Astrocyte of the spinal cord (primary cell): ENCODE data around the gene SOX15.

Source experiments
- DNase-seq: peaks from one replicate; pipeline ENCODE4 v3.0.0; 2011; ENCODE audit warnings: low read depth, low spot score
- H3K4me3 ChIP-seq: 2 replicates; pipeline ENCODE4 v1.5.1; 2011; ENCODE audit warnings: low read depth, mild to moderate bottlenecking, low read length, moderate library complexity
- in situ Hi-C: cut with HindIII; loops from 2 replicates; pipeline ENCODE4 v1.10.0; 2017; ENCODE audit warnings: low sequenced_read_pairs
- TF ChIP-seq, protein P1 (sequence below): IDR thresholded peaks from 2 replicates; pipeline ENCODE4 v1.5.1; 2012; ENCODE audit warnings: low read depth, mild to moderate bottlenecking, low read length, inconsistent platforms

SOX15 gene

DNA sequence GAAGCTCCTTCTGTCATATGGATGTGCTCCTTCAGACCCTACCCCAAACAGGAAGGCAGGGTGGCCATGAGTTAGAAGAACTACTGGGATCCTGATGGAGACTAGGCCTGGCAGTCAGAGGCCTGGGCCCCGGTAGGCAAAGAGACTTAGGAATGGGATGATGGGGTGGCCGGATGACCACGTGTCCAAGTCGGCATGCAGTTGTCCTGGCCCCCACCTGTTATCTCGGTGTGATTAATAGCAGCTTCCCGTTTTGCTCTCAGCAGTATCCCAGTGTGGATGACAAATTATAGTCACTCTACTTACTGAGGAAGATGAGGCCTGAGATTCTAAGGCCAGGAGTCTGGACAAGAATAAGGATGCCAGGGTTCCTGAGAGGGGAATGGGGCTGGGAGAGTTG, 39.5 kb downstream of the SOX15 start:
- H3K4me3 ChIP-seq = no peak overlapping the region
- in situ Hi-C loops = no loop called here
- TF ChIP-seq, protein P1, sequence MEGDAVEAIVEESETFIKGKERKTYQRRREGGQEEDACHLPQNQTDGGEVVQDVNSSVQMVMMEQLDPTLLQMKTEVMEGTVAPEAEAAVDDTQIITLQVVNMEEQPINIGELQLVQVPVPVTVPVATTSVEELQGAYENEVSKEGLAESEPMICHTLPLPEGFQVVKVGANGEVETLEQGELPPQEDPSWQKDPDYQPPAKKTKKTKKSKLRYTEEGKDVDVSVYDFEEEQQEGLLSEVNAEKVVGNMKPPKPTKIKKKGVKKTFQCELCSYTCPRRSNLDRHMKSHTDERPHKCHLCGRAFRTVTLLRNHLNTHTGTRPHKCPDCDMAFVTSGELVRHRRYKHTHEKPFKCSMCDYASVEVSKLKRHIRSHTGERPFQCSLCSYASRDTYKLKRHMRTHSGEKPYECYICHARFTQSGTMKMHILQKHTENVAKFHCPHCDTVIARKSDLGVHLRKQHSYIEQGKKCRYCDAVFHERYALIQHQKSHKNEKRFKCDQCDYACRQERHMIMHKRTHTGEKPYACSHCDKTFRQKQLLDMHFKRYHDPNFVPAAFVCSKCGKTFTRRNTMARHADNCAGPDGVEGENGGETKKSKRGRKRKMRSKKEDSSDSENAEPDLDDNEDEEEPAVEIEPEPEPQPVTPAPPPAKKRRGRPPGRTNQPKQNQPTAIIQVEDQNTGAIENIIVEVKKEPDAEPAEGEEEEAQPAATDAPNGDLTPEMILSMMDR = no peak
- no peak for DNase-seq

DNA sequence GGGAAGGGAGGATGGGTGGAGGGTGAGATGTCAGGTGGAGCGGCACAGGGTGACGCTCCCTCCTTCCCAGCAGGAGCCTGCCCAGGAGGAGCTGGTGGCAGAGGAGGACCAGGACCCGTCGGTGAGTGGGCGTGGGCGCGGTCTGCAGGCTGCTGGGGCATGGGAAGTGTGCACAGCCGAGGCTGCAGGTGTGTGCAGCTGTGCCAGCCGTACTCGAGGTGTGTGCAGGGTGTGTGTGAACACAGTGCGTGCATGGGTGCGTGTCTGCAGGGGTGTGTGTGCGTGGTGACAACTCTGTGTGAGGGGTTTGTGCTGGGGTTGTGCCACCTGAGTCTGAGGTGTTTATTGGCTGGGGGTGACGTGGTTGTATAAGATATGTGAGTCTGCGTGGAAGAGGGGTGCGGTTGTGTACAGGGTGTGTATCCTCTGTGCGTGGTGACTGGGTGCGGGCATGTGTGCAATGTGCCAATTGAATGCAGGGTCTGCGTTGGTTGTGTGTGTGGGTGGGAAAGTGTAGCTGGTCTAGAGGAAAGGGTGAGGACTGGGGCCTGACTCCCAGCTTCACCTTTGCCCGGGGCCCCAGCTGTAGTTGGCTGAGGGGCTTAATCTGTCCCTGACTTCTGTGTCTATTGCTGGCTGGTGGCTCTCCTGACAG, 40.4 kb downstream of the SOX15 start:
- TF ChIP-seq, protein P1 = no peak
- in situ Hi-C loops = no loop called here
- H3K4me3 ChIP-seq = peak overlapping the region; percentile 57
- no peak for DNase-seq

DNA sequence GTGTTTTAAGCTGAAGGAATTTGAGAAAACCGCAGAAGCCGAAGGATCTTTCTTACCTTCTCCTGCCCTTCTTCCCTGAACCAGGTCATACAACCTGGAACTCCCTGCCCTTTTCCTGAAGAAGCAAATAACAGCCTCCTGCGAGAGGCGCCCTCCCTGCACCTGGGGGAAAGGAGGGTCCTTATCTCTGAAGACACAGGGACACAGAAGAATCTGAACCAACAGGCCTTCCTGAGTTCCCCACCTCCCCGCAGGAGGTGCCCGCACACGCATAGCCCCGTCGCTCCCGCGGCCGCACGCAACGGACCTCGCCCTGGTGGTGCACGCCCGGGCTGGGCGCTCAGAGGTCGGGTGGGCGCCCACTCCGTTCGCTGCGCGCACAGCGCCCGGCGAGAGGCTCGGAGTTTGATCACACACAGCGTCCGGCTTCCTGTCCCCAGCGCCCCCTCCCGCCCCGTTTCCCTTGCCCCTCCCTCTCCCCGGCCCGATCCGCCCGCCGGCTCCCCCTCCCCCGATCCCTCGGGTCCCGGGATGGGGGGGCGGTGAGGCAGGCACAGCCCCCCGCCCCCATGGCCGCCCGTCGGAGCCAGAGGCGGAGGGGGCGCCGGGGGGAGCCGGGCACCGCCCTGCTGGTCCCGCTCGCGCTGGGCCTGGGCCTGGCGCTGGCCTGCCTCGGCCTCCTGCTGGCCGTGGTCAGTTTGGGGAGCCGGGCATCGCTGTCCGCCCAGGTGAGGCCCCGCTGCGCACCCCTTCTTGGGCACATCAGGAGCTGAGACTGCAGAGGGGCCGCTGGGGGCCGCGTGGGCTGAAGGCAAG, 41.1 kb downstream of the SOX15 start, which contains the start of gene TNFSF12:
Gene TNFSF12 (plus strand): TSS at position 474 of the 816 bp plus-strand sequence. CDS start 96 bp downstream, at position 570.
- in situ Hi-C loops = no loop called here
- DNase-seq = no peak
- TF ChIP-seq, protein P1 = peak; percentile 18
- peak within 1 kb of the TSS; percentile 57 for H3K4me3 ChIP-seq

- no peak for DNase-seq
- H3K4me3 ChIP-seq = no peak overlapping the region
- in situ Hi-C loops = no loop called here
- TF ChIP-seq, protein P1 = no peak
These were observed 45.0 kb downstream of the SOX15 start for GRCh38 chr17:7544911-7545310.

- TF ChIP-seq, protein P1 = no peak
- DNase-seq = no peak
- H3K4me3 ChIP-seq = no peak overlapping the region
- in situ Hi-C loops = no loop called here
These were observed 48.7 kb downstream of the SOX15 start for GRCh38 chr17:7541074-7541621.

GRCh38 chr17:7538891-7539545, 50.9 kb downstream of the SOX15 start:
- peak; percentile 38 for DNase-seq
- TF ChIP-seq, protein P1 = no peak
- in situ Hi-C loops = no loop called here
- H3K4me3 ChIP-seq = no peak overlapping the region
